GM18520 (cell line): ENCODE data around the gene MYH3.

Experiments used
- ATAC-seq: cut with Tn5 transposase; IDR thresholded peaks from one replicate; pipeline ENCODE4 v1.9.1; 2021; ENCODE audit not compliant: unreplicated experiment

Gene MYH3

GRCh38 chr17:10649602-10650001 is 7.5 kb downstream of the MYH3 start:
- ATAC-seq, result no peak

- no peak for ATAC-seq
These were observed 8.2 kb downstream of the MYH3 start for GRCh38 chr17:10648956-10649355.

- no peak for ATAC-seq
These were observed 8.7 kb downstream of the MYH3 start for GRCh38 chr17:10648381-10648780.

GRCh38 chr17:10646392-10646990 is 10.6 kb downstream of the MYH3 start:
- no peak for ATAC-seq

- no peak for ATAC-seq
These were observed 16.6 kb downstream of the MYH3 start for GRCh38 chr17:10640475-10640874.

GRCh38 chr17:10638151-10638550 is 19.0 kb downstream of the MYH3 start:
- ATAC-seq, result no peak

- no peak for ATAC-seq
These were observed 21.8 kb downstream of the MYH3 start for GRCh38 chr17:10635290-10635689.

GRCh38 chr17:10633738-10634379 is 23.2 kb downstream of the MYH3 start:
- peak; percentile 90 for ATAC-seq

- no peak for ATAC-seq
These were observed 25.4 kb downstream of the MYH3 start for GRCh38 chr17:10631701-10632100.

GRCh38 chr17:10631048-10631700 is 25.9 kb downstream of the MYH3 start:
- ATAC-seq, result no peak

GRCh38 chr17:10629706-10630105 is 27.4 kb downstream of the MYH3 start:
- no peak for ATAC-seq

- ATAC-seq, result no peak
These were observed 28.4 kb downstream of the MYH3 start for GRCh38 chr17:10628756-10629155.

- ATAC-seq, result no peak
These were observed 30.7 kb downstream of the MYH3 start for GRCh38 chr17:10626390-10626789.

GRCh38 chr17:10624969-10625368 is 32.1 kb downstream of the MYH3 start:
- no peak for ATAC-seq

- ATAC-seq, result no peak
These were observed 33.3 kb downstream of the MYH3 start for GRCh38 chr17:10623737-10624338.

- ATAC-seq, result no peak
These were observed 34.3 kb downstream of the MYH3 start for GRCh38 chr17:10622617-10623485.

- ATAC-seq, result no peak
These were observed 35.7 kb downstream of the MYH3 start for GRCh38 chr17:10621397-10621796.

GRCh38 chr17:10620823-10621222 is 36.3 kb downstream of the MYH3 start:
- ATAC-seq, result no peak

GRCh38 chr17:10618202-10618635 is 38.9 kb downstream of the MYH3 start:
- peak; percentile 69 for ATAC-seq

- no peak for ATAC-seq
These were observed 40.0 kb downstream of the MYH3 start for GRCh38 chr17:10617120-10617505.

GRCh38 chr17:10616502-10617119 is 40.5 kb downstream of the MYH3 start:
- no peak for ATAC-seq
